ENCODE results near the gene MRTFA.
"Not testable (repeated sequence)": the region's sequence is repeated elsewhere in the genome, so short reads cannot be mapped to it uniquely, and the experiment has no call there.

Gene MRTFA

GRCh38 chr22:40593460-40594273, 42.9 kb downstream of the MRTFA start:
- H3K4me3 ChIP-seq (ENCODE audit: control insufficient read depth, low read depth, low read length): no peak overlapping the region
- DNase-seq (ENCODE audit: low read depth): no peak
- no peak for TF ChIP-seq CTCF (IDR thresholded peaks at IDR 0.05; ENCODE audit: control insufficient read depth, insufficient read depth, low read depth, low read length, missing control alignments)

- no peak for TF ChIP-seq CTCF (IDR thresholded peaks at IDR 0.05; ENCODE audit: control insufficient read depth, insufficient read depth, low read depth, low read length, missing control alignments)
- DNase-seq (ENCODE audit: low read depth): no peak
- no peak overlapping the region for H3K4me3 ChIP-seq (ENCODE audit: control insufficient read depth, low read depth, low read length)
Observed at GRCh38 chr22:40592352-40593113, 44.0 kb downstream of the MRTFA start.

GRCh38 chr22:40588726-40589125, 47.8 kb downstream of the MRTFA start:
- no peak for DNase-seq (ENCODE audit: low read depth)
- H3K4me3 ChIP-seq (ENCODE audit: control insufficient read depth, low read depth, low read length): no peak overlapping the region
- no peak for TF ChIP-seq CTCF (IDR thresholded peaks at IDR 0.05; ENCODE audit: control insufficient read depth, insufficient read depth, low read depth, low read length, missing control alignments)

- TF ChIP-seq CTCF (IDR thresholded peaks at IDR 0.05; ENCODE audit: control insufficient read depth, insufficient read depth, low read depth, low read length, missing control alignments): no peak
- H3K4me3 ChIP-seq (ENCODE audit: control insufficient read depth, low read depth, low read length): no peak overlapping the region
- no peak for DNase-seq (ENCODE audit: low read depth)
Observed at GRCh38 chr22:40586781-40587180, 49.7 kb downstream of the MRTFA start.

- DNase-seq (ENCODE audit: low read depth): no peak
- no peak for TF ChIP-seq CTCF (IDR thresholded peaks at IDR 0.05; ENCODE audit: control insufficient read depth, insufficient read depth, low read depth, low read length, missing control alignments)
- no peak overlapping the region for H3K4me3 ChIP-seq (ENCODE audit: control insufficient read depth, low read depth, low read length)
Observed at GRCh38 chr22:40585310-40585751, 51.2 kb downstream of the MRTFA start.

GRCh38 chr22:40584766-40585165, 51.8 kb downstream of the MRTFA start:
- not testable (repeated sequence) for H3K4me3 ChIP-seq (ENCODE audit: control insufficient read depth, low read depth, low read length)

More at GRCh38 chr22:40584766-40585165, 51.8 kb downstream of the MRTFA start:
- DNase-seq (ENCODE audit: low read depth): not testable (repeated sequence)
